Measurements from ENCODE around the gene BRK1. TPM values are rescaled to one million over a fixed set of nuclear protein-coding genes. Genes with fewer than 3 reads are reported as not detected.

Gene BRK1
- total and polyA plus RNA-seq, 9 of the 15 experiments (the other 6 are each of a cell fraction or from before 2014, with no cell fraction given): 105 to 634 (median 250) TPM

- TF ChIP-seq EP300 (IDR thresholded peaks at IDR 0.05; ENCODE audit: low read length) (0 out of 2 replicates have a peak, but pooled peaks have one; percentile 19), CBX1 (IDR thresholded peaks at IDR 0.05; ENCODE audit: low read depth) (peak; percentile 91), ZNF175 (CRISPR knock-in tag; IDR thresholded peaks at IDR 0.05; ENCODE audit: low read depth) (peak; percentile 49; the same call in 1 of the 2 replicates), ARHGAP35 (IDR thresholded peaks at IDR 0.05; ENCODE audit: partially characterized antibody) (no peak), ZC3H4 (CRISPR knock-in tag; IDR thresholded peaks at IDR 0.05; ENCODE audit: borderline replicate concordance) (0 out of 2 replicates have a peak, but pooled peaks have one; percentile 41), CREM (IDR thresholded peaks at IDR 0.05; ENCODE audit: low read depth) (peak; percentile 97), ZBTB34 (CRISPR knock-in tag; IDR thresholded peaks at IDR 0.05) (no peak), KDM2B (CRISPR knock-in tag; IDR thresholded peaks at IDR 0.05) (no peak), ATF3 (IDR thresholded peaks at IDR 0.05) (no peak), ATF3 (CRISPR knock-in tag; conservative IDR thresholded peaks at IDR 0.05) (peak; percentile 83; the same call in 1 of the 2 replicates), MECOM (CRISPR knock-in tag; IDR thresholded peaks at IDR 0.05) (no peak), TBL1XR1 (IDR thresholded peaks at IDR 0.05; ENCODE audit: low read length in 2 of 2) (no peak), OTX1 (CRISPR knock-in tag; IDR thresholded peaks at IDR 0.05) (no peak), PTBP1 (IDR thresholded peaks at IDR 0.05; ENCODE audit: low read depth, low read length) (no peak), USF1 (CRISPR knock-in tag; IDR thresholded peaks at IDR 0.05) (no peak), GABPB1 (CRISPR knock-in tag; IDR thresholded peaks at IDR 0.05) (peak; percentile 71; the same call in 1 of the 2 replicates), ZNF699 (CRISPR knock-in tag; IDR thresholded peaks at IDR 0.05; ENCODE audit: insufficient replicate concordance) (no peak), POLR2G (IDR thresholded peaks at IDR 0.05; ENCODE audit: low read depth, low read length) (peak; percentile 98), CSDE1 (IDR thresholded peaks at IDR 0.05) (peak in 1 of 2 experiments; percentile 48; a peak in 1 of 4 replicates), PHB (CRISPR knock-in tag; IDR thresholded peaks at IDR 0.05) (no peak), MCM3 (IDR thresholded peaks at IDR 0.05) (no peak), KDM5B (IDR thresholded peaks at IDR 0.05; ENCODE audit: insufficient replicate concordance, low read depth, low read length) (peak; percentile 99)
- TF ChIP-seq, protein P1, sequence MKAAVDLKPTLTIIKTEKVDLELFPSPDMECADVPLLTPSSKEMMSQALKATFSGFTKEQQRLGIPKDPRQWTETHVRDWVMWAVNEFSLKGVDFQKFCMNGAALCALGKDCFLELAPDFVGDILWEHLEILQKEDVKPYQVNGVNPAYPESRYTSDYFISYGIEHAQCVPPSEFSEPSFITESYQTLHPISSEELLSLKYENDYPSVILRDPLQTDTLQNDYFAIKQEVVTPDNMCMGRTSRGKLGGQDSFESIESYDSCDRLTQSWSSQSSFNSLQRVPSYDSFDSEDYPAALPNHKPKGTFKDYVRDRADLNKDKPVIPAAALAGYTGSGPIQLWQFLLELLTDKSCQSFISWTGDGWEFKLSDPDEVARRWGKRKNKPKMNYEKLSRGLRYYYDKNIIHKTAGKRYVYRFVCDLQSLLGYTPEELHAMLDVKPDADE (conservative IDR thresholded peaks at IDR 0.05; ENCODE audit: control insufficient read depth, low read depth, low read length): 0 out of 2 replicates have a peak, but pooled peaks have one; percentile 14
Observed at GRCh38 chr3:10115326-10116137, at the start of gene BRK1 (continued).

All from K562 (cell line).